Activated naive CD4-positive, alpha-beta T cell treated with anti-CD3 and anti-CD28 coated beads, Interleukin-2, amount 50 U/mL, for 72 hours (primary cell): ENCODE data around the gene DPYSL3. TPM values are rescaled to one million over a fixed set of nuclear protein-coding genes. Genes with fewer than 3 reads are reported as not detected.
A peak's percentile ranks its signal among the peaks of the same experiment; 100 is the strongest.

Experiments used
- ATAC-seq, 2 donors: fragments of 150-1000 bp; cut with Tn5 transposase; 2 replicates each; pipeline ENCODE4 v1.10.0; 2021; ENCODE audit warnings: mild to moderate bottlenecking in 2 of 2, moderate library complexity in 2 of 2
- DNase-seq, 2 donors: peaks; one replicate each; pipeline ENCODE4 v3.0.0; 2021 to 2022; ENCODE audit warnings: low spot score in 2 of 2
- H3K27ac Mint-ChIP-seq, 2 donors: one replicate each; pipeline ENCODE4 v1.8.0; 2022; ENCODE audit warnings: mild to moderate bottlenecking in 2 of 2, mixed read lengths in 2 of 2
- H3K36me3 Mint-ChIP-seq, 2 donors: one replicate each; pipeline ENCODE4 v1.8.0; 2022; ENCODE audit warnings: mixed read lengths in 2 of 2
- H3K9me3 Mint-ChIP-seq, 2 donors: one replicate each; pipeline ENCODE4 v1.8.0; 2022; ENCODE audit warnings: mixed read lengths in 2 of 2
- total RNA-seq, 2 donors: library from RNA; stranded (reverse); gene quantifications; one replicate each; pipeline ENCODE4 v1.2.3, GENCODE V29; 2022

The DPYSL3 gene
- total RNA-seq, 2 donors from 2014 or later = 0.54 TPM; not detected in 1

DNA sequence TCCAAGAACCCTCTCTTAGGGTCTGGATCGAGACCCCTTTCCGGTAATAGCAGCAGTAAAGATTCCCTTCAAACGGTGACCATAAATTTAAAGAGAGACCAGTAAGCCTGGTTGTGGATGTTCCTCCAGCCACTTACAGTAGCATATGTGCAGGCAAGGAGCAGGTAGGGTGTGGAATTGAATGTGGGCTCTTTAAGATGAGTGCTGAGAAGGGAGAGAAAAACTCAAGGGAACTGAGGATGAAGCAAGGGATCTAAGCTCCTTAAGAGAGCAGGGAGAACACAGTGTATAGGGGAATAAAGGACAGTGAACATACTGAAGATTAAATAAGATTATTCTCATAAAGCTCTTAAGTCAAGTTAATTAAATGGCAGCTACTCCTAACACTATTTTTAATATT is 51.3 kb downstream of the DPYSL3 start:
- H3K36me3 Mint-ChIP-seq = no peaks in the 10 kb centered on the region
- H3K9me3 Mint-ChIP-seq = peaks cover 0 to 8% of the 10 kb centered on the region in 2 donors
- H3K27ac Mint-ChIP-seq = no peak overlapping the region
- ATAC-seq = no peak
- no peak for DNase-seq

DNA sequence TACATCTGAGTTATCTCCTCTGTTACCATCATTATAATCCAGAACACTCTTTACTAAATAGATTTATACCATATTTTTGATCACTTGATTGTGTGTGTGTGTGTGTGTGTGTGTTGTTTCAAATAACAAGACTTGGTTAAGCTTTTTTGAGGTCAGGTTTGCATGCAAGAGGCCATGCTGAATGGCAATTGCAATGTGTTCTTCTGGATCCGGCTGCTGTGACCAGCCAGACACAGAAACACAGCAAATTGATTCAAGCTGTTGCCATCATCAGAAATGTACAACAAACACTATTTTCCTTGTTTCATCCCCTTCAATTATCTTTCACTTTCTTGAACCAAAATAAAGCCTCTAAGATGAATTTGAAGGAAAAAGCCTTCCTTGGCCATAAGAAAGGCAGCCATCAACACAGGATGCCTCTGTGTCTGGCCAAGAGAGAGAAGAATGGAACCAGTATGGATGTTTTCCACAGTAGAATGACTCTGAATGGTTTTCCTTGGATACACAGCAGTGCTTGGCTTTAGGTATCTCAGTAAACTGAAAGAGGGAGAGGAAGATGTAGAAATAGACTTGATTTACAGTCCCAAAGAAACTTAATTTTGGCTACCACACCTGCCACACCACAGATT is 53.9 kb downstream of the DPYSL3 start:
- ATAC-seq = no peak

DNA sequence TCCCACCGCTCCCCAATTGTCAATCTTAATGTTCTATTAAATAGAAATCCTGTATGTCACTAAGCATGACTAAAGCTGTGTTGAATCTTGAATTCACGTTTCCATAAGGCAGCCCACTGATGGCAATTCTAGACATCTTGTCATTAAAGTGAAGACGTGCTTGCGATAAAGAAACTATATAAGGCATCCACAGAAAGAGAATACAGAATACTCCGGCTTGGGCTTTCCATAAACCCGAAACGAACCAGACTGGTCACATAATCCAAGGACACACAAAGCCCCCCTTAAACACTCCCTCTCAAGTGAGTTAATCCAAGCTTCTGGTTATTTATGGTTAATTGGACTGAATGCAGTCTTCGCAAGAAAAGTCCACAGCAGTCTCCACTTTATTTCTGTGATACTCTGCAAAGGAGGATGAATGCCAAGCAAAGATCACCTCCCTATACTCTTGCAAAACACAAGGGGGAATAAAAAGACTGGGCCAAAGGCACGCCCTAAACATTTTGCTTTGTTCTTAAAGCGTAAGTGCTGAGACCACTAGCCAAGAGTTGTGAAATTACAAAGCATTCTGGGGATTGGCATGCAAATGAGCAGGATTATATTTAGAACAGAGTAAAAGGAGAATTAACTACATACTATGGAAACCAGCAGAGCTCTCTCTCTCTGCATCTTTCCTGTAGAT is 54.7 kb downstream of the DPYSL3 start:
- Mint-ChIP-seq H3K36me3 (peaks cover 0 to 14% of the 10 kb centered on the region in 2 donors), H3K9me3 (peaks cover 0 to 5% of the 10 kb centered on the region in 2 donors), H3K27ac (no peak overlapping the region)
- ATAC-seq (no peak), DNase-seq (no peak)

More for the DNA sequence above, 53.9 kb downstream of the DPYSL3 start:
- DNase-seq = no peak
- peaks cover 0 to 14% of the 10 kb centered on the region in 2 donors for H3K36me3 Mint-ChIP-seq
- H3K9me3 Mint-ChIP-seq = peaks cover 0 to 5% of the 10 kb centered on the region in 2 donors
- no peak overlapping the region for H3K27ac Mint-ChIP-seq

DNA sequence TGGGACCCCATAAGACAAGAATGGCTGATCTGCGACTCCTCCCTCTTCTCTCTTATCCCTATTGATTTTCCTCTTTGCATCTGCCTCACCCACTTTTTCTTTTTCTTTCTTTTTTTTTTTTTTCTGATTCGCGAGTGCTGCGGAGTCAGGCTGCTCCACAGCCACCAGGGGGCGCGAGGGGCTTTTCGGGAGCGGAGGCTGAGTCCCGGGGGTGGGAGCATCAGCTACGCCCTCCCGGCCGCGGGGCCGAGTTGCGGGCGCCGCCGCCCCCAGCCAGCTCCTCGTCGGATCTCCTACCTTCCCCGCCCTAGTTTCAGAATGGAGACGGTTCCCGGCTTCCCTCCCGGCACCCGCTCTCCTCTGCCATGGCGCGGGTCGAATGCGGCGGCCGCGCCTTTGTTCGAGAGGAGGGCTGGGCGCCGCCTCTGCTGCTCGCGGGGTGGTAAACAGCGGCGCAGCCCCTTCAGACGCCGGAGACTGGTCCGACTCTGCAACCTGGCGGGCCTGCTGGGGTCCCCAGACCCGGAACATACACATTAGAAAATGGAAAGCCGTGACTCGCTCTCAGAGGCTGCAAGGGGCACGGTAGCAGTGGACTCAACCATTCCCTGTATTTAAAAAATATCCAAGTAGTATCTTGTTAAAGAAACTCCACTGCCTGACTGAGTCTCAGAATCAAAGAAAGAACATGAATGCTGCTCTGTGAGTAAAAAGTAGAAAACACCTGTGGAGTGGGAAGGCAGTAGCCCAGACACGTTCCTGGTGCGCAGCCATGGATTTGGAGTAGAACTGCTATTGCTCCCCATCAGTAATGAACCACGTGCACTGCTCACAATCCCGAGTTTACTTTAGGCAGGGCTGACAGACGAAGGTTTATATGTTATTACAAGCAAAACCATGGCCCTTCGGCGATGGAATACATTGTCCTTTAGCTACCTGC is 55.7 kb downstream of the DPYSL3 start:
- H3K9me3 Mint-ChIP-seq = peaks cover 0 to 5% of the 10 kb centered on the region in 2 donors
- peak; percentile 53 to 89 for ATAC-seq
- peaks cover 0 to 14% of the 10 kb centered on the region in 2 donors for H3K36me3 Mint-ChIP-seq
- DNase-seq = peak in 1 of 2 donors; percentile 80
- H3K27ac Mint-ChIP-seq = no peak overlapping the region

DNA sequence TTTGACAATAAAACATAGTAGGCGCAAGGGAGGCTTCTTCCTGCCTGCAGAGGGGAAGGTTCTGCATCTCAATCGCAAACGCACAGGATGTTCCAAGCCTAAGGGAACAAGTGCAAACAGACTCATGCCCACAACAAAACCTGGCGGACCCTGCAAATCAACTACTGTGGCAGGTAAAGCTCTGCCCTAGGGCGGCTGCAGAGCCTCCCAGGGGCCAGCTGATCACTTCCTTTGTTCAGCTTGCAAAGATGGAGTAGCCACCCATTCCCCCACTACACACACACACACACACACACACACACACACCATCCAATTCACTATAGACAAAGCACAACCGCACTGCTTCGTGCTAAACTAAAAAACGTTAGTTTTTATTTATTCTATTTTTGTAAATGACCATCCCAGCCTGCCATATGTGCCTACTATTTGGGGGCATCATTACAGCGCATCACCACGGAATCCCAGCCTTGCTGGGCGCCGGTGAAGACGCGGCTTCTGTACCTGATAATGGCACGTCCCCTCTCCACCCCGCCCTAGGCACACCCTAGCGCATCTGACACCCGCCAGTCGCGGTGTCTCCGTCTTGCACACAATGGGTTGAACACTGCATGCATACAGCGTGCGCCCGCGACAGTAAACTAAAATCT is 57.6 kb downstream of the DPYSL3 start:
- DNase-seq = no peak
- no peak for ATAC-seq
- peaks cover 0 to 14% of the 10 kb centered on the region in 2 donors for H3K36me3 Mint-ChIP-seq
- H3K27ac Mint-ChIP-seq = no peak overlapping the region
- H3K9me3 Mint-ChIP-seq = peaks cover 0 to 5% of the 10 kb centered on the region in 2 donors

DNA sequence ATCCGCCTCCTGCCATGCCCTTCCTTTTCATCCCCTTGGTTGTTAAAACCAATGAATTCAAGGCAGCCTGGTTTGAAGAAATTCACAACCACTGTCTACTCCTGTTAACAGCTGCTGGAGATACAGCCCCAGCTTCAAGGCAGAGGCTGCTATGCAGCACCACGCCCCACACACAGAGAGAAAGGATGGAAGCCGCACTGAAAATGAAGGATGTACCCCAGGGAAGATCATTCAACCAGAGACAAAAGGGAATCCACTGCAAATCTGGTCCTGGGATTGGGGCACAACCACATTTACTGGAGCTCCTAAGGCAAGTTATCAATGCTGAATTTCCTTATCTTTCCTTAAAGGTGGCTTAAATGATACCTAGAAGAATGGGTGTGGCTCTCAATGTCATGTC is 58.7 kb downstream of the DPYSL3 start:
- Mint-ChIP-seq H3K27ac (no peak overlapping the region), H3K9me3 (no peaks in the 10 kb centered on the region), H3K36me3 (peaks cover 0 to 14% of the 10 kb centered on the region in 2 donors)
- DNase-seq (no peak), ATAC-seq (no peak)

DNA sequence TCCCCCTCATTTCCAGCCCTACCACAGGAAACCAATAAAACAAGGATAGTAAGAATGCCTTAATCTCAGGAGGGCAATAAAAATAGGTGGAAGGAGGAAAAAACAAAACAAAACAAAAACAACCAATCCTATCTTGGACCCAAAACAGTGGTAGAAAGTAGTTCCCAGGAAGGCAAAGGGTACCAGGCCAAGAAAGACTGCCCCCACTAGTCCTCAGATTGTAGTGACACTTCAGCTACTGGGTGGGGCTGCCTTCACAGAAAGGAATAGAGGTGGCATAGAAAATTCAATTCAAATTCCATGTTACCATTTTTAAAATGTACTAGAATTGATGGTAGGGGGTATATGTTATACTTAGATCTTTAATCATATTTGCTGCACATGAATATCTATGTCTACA is 59.3 kb downstream of the DPYSL3 start:
- Mint-ChIP-seq H3K9me3 (no peaks in the 10 kb centered on the region), H3K27ac (no peak overlapping the region), H3K36me3 (peaks cover 0 to 14% of the 10 kb centered on the region in 2 donors)
- no peak for DNase-seq
- ATAC-seq = no peak

DNA sequence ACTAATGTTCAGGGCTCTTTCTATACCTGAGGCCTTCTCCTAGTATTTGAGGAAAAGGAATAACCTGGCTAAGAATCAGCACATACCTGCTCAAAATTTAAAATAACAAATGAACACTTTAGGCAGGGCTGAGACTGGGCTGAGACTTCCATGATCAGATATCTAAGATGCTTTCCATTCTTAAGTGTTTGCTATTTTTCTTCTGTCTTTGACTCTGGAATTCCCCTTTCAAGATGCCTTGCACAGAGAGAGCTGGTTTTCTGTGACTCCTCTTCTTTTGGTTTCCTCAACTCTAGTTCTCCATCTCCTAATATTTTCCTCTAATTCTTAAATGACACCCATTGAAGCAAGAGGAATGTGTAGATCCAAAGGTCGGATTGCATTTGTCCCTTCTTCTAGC is 61.1 kb downstream of the DPYSL3 start:
- H3K36me3 Mint-ChIP-seq = peaks cover 0 to 14% of the 10 kb centered on the region in 2 donors
- DNase-seq (no peak), ATAC-seq (no peak)
- no peak overlapping the region for H3K27ac Mint-ChIP-seq
- no peaks in the 10 kb centered on the region for H3K9me3 Mint-ChIP-seq

DNA sequence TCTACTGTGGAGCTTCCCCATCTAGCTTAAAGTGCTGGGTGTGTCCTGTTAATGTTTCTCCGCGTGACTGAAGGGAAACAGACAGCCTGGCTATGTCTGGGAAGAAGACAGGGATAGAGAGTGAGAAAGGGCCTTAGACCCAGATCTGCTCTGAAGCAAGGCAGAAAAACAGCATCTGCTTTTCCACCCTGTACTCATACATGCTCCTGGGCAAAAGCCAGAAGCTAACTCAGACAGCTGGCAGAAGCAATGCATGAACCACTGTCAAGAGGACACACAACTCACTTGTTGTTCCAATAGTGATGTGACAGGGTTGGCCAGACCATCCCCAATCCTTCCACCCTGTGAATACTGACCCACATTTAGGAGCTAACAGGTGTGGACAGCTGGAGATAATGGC is 63.3 kb downstream of the DPYSL3 start:
- DNase-seq = no peak
- H3K9me3 Mint-ChIP-seq = peaks cover 3 to 7% of the 10 kb centered on the region in 2 donors
- H3K36me3 Mint-ChIP-seq = peaks cover 0 to 10% of the 10 kb centered on the region in 2 donors
- ATAC-seq = no peak
- no peak overlapping the region for H3K27ac Mint-ChIP-seq

DNA sequence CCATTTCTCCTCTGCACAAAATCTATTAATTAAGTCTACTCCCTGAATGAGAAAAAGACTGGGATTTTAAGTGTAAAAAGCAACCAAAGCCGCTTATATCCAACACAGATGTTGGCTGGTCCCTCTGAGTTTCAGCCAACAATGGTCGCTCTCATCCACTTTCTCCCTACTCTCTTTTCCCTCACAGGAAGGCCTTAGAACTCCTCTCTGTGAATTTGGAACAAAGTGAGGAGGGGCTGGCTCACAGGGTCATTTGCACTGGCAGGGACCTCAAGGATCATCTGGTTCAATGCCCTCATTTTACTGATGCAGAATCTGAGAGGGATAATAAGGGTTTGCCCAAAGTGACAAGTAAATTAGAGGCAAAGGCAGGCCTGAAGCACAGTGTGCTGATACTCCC is 64.0 kb downstream of the DPYSL3 start:
- ATAC-seq (no peak), DNase-seq (no peak)
- Mint-ChIP-seq H3K36me3 (peaks cover 0 to 5% of the 10 kb centered on the region in 2 donors), H3K27ac (no peak overlapping the region), H3K9me3 (peaks cover 6 to 7% of the 10 kb centered on the region in 2 donors)

DNA sequence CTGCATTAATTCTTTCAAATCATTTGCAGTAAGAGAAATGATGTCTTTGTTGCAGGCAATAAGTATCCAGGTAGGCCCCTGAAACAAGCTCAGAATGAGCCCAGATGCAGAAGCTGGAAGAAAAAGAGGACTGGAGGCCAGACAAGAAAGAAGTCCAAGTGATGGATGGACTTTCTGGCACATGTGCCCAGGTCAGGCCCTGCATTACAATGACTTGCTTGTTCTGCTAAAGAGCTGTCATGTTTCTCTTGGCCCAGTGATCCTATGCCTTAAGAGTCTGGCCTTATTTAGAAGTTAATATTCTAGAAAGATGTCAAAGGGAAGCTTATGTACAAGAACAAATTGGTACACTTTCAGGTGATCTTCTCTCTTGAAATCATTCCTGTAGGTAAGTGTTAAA is 64.8 kb downstream of the DPYSL3 start:
- ATAC-seq = no peak
- Mint-ChIP-seq H3K27ac (no peak overlapping the region), H3K9me3 (peaks cover 6 to 7% of the 10 kb centered on the region in 2 donors), H3K36me3 (peaks cover 0 to 5% of the 10 kb centered on the region in 2 donors)
- no peak for DNase-seq

DNA sequence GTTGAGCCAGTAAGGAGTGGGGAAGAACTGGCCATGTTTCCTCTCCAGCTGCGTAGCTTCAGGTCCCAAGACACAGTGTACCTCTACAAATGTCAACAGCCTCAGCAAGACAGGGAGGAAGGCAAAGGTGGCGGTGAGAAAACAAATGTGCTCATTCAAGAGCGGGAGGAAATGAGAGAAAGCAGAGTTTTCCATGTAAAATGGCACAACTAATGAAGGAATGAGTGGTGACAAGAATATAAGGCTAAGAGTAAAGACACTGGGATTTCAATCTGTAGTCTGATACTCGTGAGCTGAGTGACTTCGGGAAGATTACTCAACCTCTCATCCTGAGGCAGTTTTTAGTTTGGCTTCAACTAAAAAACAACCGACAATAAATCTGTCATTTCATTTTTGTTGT is 67.6 kb downstream of the DPYSL3 start:
- ATAC-seq (no peak), DNase-seq (no peak)
- Mint-ChIP-seq H3K27ac (no peak overlapping the region), H3K36me3 (peaks cover 0 to 5% of the 10 kb centered on the region in 2 donors), H3K9me3 (peaks cover 6 to 10% of the 10 kb centered on the region in 2 donors)

DNA sequence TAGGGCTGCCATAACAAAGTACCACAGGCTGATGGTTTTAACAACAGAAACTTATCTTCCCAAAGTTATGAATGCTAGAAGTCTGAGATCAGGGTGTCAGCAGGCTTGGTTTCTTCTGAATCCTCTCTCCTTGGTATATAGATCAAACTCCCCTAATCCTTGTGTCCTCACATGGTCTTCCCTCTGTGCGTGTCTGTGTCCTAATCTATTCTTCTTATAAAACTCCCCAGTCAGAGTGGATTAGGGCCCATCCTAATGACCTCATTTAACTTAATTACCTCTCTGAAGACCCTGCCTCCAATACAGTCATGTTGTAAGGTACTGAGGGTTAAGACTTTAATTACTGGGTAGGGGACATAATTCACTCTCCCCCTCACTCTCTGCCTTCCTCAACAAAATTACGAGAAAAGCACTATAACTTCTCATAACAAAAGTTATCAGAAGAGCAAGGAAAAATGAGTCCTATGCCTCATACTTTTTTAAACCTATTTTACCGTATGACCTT is 68.6 kb downstream of the DPYSL3 start:
- no peak for DNase-seq
- peaks cover 6 to 10% of the 10 kb centered on the region in 2 donors for H3K9me3 Mint-ChIP-seq
- ATAC-seq = no peak

DNA sequence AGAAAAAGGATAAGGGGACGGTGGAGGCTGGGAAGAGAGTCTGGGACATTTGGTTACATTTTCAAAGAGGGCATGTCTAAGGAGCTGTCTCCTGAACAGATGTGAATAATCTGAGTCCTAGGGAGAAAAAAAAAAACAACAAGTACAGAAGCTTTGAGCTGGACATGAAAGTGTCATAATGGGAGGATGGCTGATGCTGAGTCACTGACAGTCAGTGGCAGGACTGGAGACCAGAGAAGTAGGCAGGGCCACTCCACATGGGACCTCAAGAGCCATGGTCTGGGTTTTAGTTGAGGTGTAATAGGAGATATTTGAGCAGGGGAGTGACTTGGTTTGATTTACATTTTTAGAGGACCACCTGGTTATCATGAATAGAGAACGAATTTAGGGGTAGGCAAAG is 70.6 kb downstream of the DPYSL3 start:
- Mint-ChIP-seq H3K9me3 (peaks cover 6 to 10% of the 10 kb centered on the region in 2 donors), H3K36me3 (peaks cover 0 to 5% of the 10 kb centered on the region in 2 donors), H3K27ac (no peak overlapping the region)
- no peak for DNase-seq
- no peak for ATAC-seq

More for the DNA sequence above, 68.6 kb downstream of the DPYSL3 start:
- Mint-ChIP-seq H3K27ac (no peak overlapping the region), H3K36me3 (peaks cover 0 to 5% of the 10 kb centered on the region in 2 donors)

DNA sequence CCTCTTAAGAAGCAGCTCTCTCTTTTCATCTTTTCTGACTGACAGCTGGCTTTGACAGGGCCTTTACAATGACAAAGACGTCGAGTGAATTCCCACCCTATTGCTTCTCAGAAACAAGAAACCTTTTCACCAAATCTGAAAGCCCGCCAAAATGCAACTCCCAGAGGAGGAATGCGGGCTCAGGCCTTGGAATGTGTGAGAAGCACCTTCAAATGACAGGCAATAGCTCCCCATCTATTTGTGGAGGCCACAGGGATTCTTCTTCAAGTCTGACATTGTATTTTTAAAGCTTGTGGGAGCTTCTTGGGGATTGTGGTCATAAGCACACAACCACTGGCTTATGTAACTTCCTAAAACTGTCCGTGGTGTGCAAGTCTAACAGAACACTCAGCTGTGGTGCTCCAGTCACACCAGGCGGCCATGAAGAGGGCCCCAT is 72.7 kb downstream of the DPYSL3 start:
- ATAC-seq (no peak), DNase-seq (no peak)
- no peak overlapping the region for H3K27ac Mint-ChIP-seq
- H3K9me3 Mint-ChIP-seq = peaks cover 3 to 6% of the 10 kb centered on the region in 2 donors
- peaks cover 0 to 4% of the 10 kb centered on the region in 2 donors for H3K36me3 Mint-ChIP-seq

DNA sequence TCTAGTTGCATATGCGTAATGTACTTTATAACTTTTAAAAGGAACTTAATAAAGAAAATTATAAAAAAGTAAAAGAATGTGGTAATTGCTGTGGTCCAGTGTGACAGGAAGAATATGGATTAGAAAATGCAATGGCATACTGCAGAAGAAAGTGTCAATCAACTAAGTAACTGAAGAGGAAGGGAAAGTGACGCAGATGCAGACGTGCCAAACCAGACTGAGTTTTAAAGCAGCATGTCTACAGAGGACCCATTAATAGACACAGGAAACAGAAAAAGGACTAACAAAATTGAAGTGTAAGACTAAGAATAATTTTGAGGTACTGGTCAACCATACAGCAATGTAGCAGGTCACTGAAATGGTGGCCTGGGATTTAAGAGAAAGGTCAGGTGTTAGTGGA is 73.3 kb downstream of the DPYSL3 start:
- no peak for ATAC-seq
- Mint-ChIP-seq H3K9me3 (peaks cover 3% of the 10 kb centered on the region in 2 donors), H3K36me3 (no peaks in the 10 kb centered on the region), H3K27ac (no peak overlapping the region)
- no peak for DNase-seq
